ENCODE data around the gene IQCB1. TPM values are rescaled to one million over a fixed set of nuclear protein-coding genes. Genes with fewer than 3 reads are reported as not detected.

Gene IQCB1
- total and polyA plus RNA-seq, 10 of the 15 experiments (the other 5 are each of a cell fraction or from before 2014, with no cell fraction given): 36.0 to 69.4 (median 48.9) TPM

DNA sequence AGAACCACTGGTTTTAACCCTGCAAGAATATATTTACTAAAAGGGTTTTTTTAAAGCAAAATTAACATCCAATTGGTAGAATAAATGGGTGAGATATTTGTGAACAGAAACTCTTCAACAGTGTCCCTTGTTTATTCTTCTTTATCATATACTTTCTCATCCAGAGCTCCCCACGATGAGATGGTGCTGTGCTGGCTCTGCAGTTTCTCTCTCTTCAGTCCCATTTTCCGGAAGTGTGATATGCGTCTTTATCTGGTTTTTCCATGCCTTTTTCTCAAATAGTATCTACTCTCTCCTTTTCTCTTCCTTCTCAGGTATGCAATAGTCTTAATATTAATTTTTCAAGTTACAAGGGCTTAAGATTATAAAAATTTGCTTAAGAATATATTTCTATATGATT is 1.6 kb upstream of the IQCB1 start:
- FAIRE-seq (no peak), ATAC-seq (no peak), DNase-seq (ENCODE audit: low read depth, low spot score) (no peak)
- H3K4me2 ChIP-seq (ENCODE audit: control insufficient read depth, insufficient read depth): peak overlapping the region; percentile 59; the same call in 1 of the 2 replicates
- TF ChIP-seq, protein P1, sequence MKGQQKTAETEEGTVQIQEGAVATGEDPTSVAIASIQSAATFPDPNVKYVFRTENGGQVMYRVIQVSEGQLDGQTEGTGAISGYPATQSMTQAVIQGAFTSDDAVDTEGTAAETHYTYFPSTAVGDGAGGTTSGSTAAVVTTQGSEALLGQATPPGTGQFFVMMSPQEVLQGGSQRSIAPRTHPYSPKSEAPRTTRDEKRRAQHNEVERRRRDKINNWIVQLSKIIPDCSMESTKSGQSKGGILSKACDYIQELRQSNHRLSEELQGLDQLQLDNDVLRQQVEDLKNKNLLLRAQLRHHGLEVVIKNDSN (IDR thresholded peaks at IDR 0.05; ENCODE audit: borderline replicate concordance, extremely low read length, insufficient read depth, low read depth, low read length): no peak
- 0 out of 2 replicates have a peak, but pooled peaks have one; percentile 0 for TF ChIP-seq ZBED1 (IDR thresholded peaks at IDR 0.05; ENCODE audit: borderline replicate concordance)
- ChIA-PET SMC1A (ENCODE audit: uncharacterized antibody, unreplicated experiment) (interaction anchor here (0.7 to 13.3 kb wide), 7 partner anchors 13 to 265 kb away, joined by 3 to 171 read pairs (median 7); no protein-coding TSS in a partner anchor), CTCF (interaction anchor here (0.6 to 1.9 kb wide), 3 partner anchors 8 to 159 kb away, joined by 3 to 6 read pairs (median 3); no protein-coding TSS in a partner anchor), POLR2A (interaction anchor here (1.1 to 1.8 kb wide), 6 partner anchors 9 to 102 kb away, joined by 3 to 6 read pairs (median 4); no protein-coding TSS in a partner anchor), RAD21 (ENCODE audit: unreplicated experiment) (interaction anchor here (0.5 to 2.3 kb wide), 10 partner anchors 12 to 264 kb away, joined by 3 to 12 read pairs (median 3); partner anchors contain the start of gene GOLGB1)
- intact Hi-C loops (cut with micrococcal nuclease; ENCODE audit: unreplicated experiment): loop anchor here (5.0 to 10.0 kb wide), 5 partner anchors 89 to 418 kb away; partner anchors contain the start of genes GOLGB1 and POLQ
- H3K4me3 ChIP-seq: peak overlapping the region; percentile 90
- H3K27ac ChIP-seq (ENCODE audit: control insufficient read depth, insufficient read depth): peak overlapping the region; percentile 75
- no peaks in the 10 kb centered on the region for H3K27me3 ChIP-seq (replicated peaks in 1 of 2; ENCODE audit: control insufficient read depth in 2 of 2, insufficient read depth in 2 of 2, low read length in 1 of 2)
- in situ Hi-C loops (cut with MboI): loop anchor here (5.0 kb wide), 1 partner anchor 241 kb away; no protein-coding TSS in a partner anchor
- no TSS peak for BruUV-seq (replicated peaks)
- peaks cover 72% of the 10 kb centered on the region for H3K79me2 ChIP-seq (ENCODE audit: control insufficient read depth, insufficient read depth, low read length)
- H3K36me3 ChIP-seq (ENCODE audit: control insufficient read depth in 2 of 2, insufficient read depth in 2 of 2, low read length in 1 of 2): peaks cover 0 to 6% of the 10 kb centered on the region in 2 experiments; a peak in 1 of 4 replicates
- H4K20me1 ChIP-seq (ENCODE audit: control insufficient read depth, insufficient read depth): no peaks in the 10 kb centered on the region
- H3K9me3 ChIP-seq (replicated peaks; ENCODE audit: control insufficient read depth, insufficient read depth, low read length): no peaks in the 10 kb centered on the region; the same call in 1 of the 3 replicates
- H2AFZ ChIP-seq (ENCODE audit: control insufficient read depth, low read depth, low read length): no peak overlapping the region; the same call in 1 of the 2 replicates
- H3K9ac ChIP-seq (ENCODE audit: control insufficient read depth, insufficient read depth, low read length): peak overlapping the region; percentile 83
- peaks cover 7% of the 10 kb centered on the region; the same call in 1 of the 2 replicates for H3K4me1 ChIP-seq (ENCODE audit: control insufficient read depth, insufficient read depth, low read length)
- WGBS (ENCODE audit: insufficient coverage, insufficient replicate concordance, low lambda C conversion rate, missing lambda C conversion rate): 0% methylated on average over 3 of the region's 3 CpGs

DNA sequence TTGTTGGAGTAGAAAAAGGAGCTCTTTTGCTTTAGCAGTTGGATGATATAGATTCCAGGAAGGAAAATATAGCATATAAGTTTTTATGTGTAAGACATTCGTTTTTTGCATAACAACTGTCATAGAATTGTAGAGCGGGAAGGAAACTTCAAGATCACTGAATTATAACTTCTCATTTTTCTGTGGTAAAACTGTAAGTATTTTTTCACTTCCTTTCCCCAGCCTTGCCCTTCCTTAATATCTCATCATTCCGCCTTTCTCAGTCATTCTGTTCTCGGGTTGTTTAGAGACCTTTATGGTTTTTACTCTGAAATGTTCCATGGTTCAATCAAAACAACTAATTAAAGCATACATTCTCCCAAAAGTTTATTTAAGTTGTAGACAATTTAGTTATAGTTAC is 1.2 kb upstream of the IQCB1 start:
- H3K9me3 ChIP-seq (replicated peaks; ENCODE audit: control insufficient read depth, insufficient read depth, low read length): no peaks in the 10 kb centered on the region; the same call in 1 of the 3 replicates
- peak overlapping the region; percentile 75 for H3K27ac ChIP-seq (ENCODE audit: control insufficient read depth, insufficient read depth)
- ATAC-seq: no peak
- peak overlapping the region; percentile 59 for H3K4me2 ChIP-seq (ENCODE audit: control insufficient read depth, insufficient read depth)
- ChIA-PET POLR2A (interaction anchor here (1.1 to 1.8 kb wide), 6 partner anchors 8 to 102 kb away, joined by 3 to 5 read pairs (median 4); no protein-coding TSS in a partner anchor), RAD21 (ENCODE audit: unreplicated experiment) (interaction anchor here (0.9 to 2.3 kb wide), 7 partner anchors 12 to 265 kb away, joined by 3 to 12 read pairs (median 3); partner anchors contain the start of gene GOLGB1), SMC1A (ENCODE audit: uncharacterized antibody, unreplicated experiment) (interaction anchor here (0.5 to 13.3 kb wide), 9 partner anchors 10 to 312 kb away, joined by 3 to 171 read pairs (median 4); no protein-coding TSS in a partner anchor), CTCF (interaction anchor here (0.6 kb wide), 1 partner anchor 12 kb away, joined by 3 read pairs; no protein-coding TSS in a partner anchor)
- WGBS (ENCODE audit: insufficient coverage, insufficient replicate concordance, low lambda C conversion rate, missing lambda C conversion rate): 0% methylated on average over 4 of the region's 4 CpGs
- DNase-seq (ENCODE audit: low read depth, low spot score): no peak
- intact Hi-C loops (cut with micrococcal nuclease; ENCODE audit: unreplicated experiment) (loop anchor here (5.0 to 10.0 kb wide), 5 partner anchors 89 to 419 kb away; partner anchors contain the start of genes GOLGB1 and POLQ), in situ Hi-C loops (cut with MboI) (loop anchor here (5.0 kb wide), 1 partner anchor 241 kb away; no protein-coding TSS in a partner anchor)
- H3K79me2 ChIP-seq (ENCODE audit: control insufficient read depth, insufficient read depth, low read length): peaks cover 73% of the 10 kb centered on the region
- H3K36me3 ChIP-seq (ENCODE audit: control insufficient read depth in 2 of 2, insufficient read depth in 2 of 2, low read length in 1 of 2): peaks cover 0 to 6% of the 10 kb centered on the region in 2 experiments; a peak in 1 of 4 replicates
- H3K9ac ChIP-seq (ENCODE audit: control insufficient read depth, insufficient read depth, low read length): peak overlapping the region; percentile 83
- peak; percentile 66 for FAIRE-seq
- peak overlapping the region; percentile 90 for H3K4me3 ChIP-seq
- no TSS peak for BruUV-seq (replicated peaks)
- H3K4me1 ChIP-seq (ENCODE audit: control insufficient read depth, insufficient read depth, low read length): peaks cover 7% of the 10 kb centered on the region; the same call in 1 of the 2 replicates
- H2AFZ ChIP-seq (ENCODE audit: control insufficient read depth, low read depth, low read length): no peak overlapping the region; the same call in 1 of the 2 replicates
- no peaks in the 10 kb centered on the region for H4K20me1 ChIP-seq (ENCODE audit: control insufficient read depth, insufficient read depth)
- no peaks in the 10 kb centered on the region for H3K27me3 ChIP-seq (replicated peaks in 1 of 2; ENCODE audit: control insufficient read depth in 2 of 2, insufficient read depth in 2 of 2, low read length in 1 of 2)
- TF ChIP-seq NFIC (IDR thresholded peaks at IDR 0.05; ENCODE audit: low read depth, low read length) (0 out of 2 replicates have a peak, but pooled peaks have one; percentile 19), CBX3 (IDR thresholded peaks at IDR 0.05; ENCODE audit: borderline replicate concordance, low read depth) (no peak), NR2C1 (IDR thresholded peaks at IDR 0.05) (no peak), SPI1 (IDR thresholded peaks at IDR 0.05; ENCODE audit: borderline replicate concordance, insufficient read depth, low read depth, low read length) (peak; percentile 58; the same call in 1 of the 2 replicates), ZBED1 (IDR thresholded peaks at IDR 0.05; ENCODE audit: borderline replicate concordance) (0 out of 2 replicates have a peak, but pooled peaks have one; percentile 30), GABPA (IDR thresholded peaks at IDR 0.05; ENCODE audit: low read depth) (no peak)
- TF ChIP-seq, protein P2, sequence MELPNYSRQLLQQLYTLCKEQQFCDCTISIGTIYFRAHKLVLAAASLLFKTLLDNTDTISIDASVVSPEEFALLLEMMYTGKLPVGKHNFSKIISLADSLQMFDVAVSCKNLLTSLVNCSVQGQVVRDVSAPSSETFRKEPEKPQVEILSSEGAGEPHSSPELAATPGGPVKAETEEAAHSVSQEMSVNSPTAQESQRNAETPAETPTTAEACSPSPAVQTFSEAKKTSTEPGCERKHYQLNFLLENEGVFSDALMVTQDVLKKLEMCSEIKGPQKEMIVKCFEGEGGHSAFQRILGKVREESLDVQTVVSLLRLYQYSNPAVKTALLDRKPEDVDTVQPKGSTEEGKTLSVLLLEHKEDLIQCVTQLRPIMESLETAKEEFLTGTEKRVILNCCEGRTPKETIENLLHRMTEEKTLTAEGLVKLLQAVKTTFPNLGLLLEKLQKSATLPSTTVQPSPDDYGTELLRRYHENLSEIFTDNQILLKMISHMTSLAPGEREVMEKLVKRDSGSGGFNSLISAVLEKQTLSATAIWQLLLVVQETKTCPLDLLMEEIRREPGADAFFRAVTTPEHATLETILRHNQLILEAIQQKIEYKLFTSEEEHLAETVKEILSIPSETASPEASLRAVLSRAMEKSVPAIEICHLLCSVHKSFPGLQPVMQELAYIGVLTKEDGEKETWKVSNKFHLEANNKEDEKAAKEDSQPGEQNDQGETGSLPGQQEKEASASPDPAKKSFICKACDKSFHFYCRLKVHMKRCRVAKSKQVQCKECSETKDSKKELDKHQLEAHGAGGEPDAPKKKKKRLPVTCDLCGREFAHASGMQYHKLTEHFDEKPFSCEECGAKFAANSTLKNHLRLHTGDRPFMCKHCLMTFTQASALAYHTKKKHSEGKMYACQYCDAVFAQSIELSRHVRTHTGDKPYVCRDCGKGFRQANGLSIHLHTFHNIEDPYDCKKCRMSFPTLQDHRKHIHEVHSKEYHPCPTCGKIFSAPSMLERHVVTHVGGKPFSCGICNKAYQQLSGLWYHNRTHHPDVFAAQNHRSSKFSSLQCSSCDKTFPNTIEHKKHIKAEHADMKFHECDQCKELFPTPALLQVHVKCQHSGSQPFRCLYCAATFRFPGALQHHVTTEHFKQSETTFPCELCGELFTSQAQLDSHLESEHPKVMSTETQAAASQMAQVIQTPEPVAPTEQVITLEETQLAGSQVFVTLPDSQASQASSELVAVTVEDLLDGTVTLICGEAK (IDR thresholded peaks at IDR 0.05; ENCODE audit: borderline replicate concordance): 0 out of 2 replicates have a peak, but pooled peaks have one; percentile 6

Measured in GM12878 (cell line).